GM12878 (cell line): ENCODE data around the gene ZCCHC2.

Experiments
- ATF2 ChIP-seq: IDR thresholded peaks from 2 replicates; pipeline ENCODE4 v1.6.1; 2012; ENCODE audit warnings: low read length, inconsistent platforms
- ATF3 ChIP-seq: IDR thresholded peaks from 2 replicates; pipeline ENCODE4 v1.6.1; 2011; ENCODE audit warnings: low read depth, mild to moderate bottlenecking, low read length, moderate library complexity, borderline replicate concordance; ENCODE audit errors: extremely low read depth
- CBX3 ChIP-seq: fragments of 200-600 bp; sonication (generic); IDR thresholded peaks from 2 replicates; pipeline ENCODE4 v1.6.1; 2016; ENCODE audit warnings: low read depth, borderline replicate concordance
- CTCF ChIP-seq, 3 experiments: IDR thresholded peaks in 2 of 3; conservative IDR thresholded peaks in 1 of 3; 2 replicates each; pipeline ENCODE4 v1.5.1; 2011; ENCODE audit warnings: low read depth in 3 of 3, low read length in 3 of 3, mild to moderate bottlenecking in 3 of 3, control low read depth in 2 of 3, moderate library complexity in 2 of 3, inconsistent platforms in 1 of 3, mixed read lengths in 1 of 3; ENCODE audit not compliant: control insufficient read depth in 2 of 3, insufficient read depth in 1 of 3; ENCODE audit errors: extremely low read depth in 1 of 3
- DPF2 ChIP-seq: fragments of 450-650 bp; IDR thresholded peaks from 2 replicates; pipeline ENCODE4 v1.6.1; 2017; ENCODE audit warnings: mild to moderate bottlenecking
- E4F1 ChIP-seq: fragments of 450-650 bp; IDR thresholded peaks from 2 replicates; pipeline ENCODE4 v1.6.1; 2018; ENCODE audit warnings: borderline replicate concordance, mild to moderate bottlenecking; ENCODE audit not compliant: partially characterized antibody
- HCFC1 ChIP-seq: fragments of 150-350 bp; IDR thresholded peaks from 2 replicates; pipeline ENCODE4 v1.6.1; 2014; ENCODE audit warnings: low read length
- IKZF1 ChIP-seq: fragments of 450-650 bp; conservative IDR thresholded peaks from 2 replicates; pipeline ENCODE4 v1.6.1; 2017; ENCODE audit warnings: antibody characterized with exemption, mild to moderate bottlenecking
- NBN ChIP-seq: fragments of 450-650 bp; IDR thresholded peaks from 2 replicates; pipeline ENCODE4 v1.6.1; 2016
- NKRF ChIP-seq: fragments of 450-650 bp; conservative IDR thresholded peaks from 2 replicates; pipeline ENCODE4 v1.6.1; 2017; ENCODE audit warnings: mild to moderate bottlenecking, moderate library complexity
- PKNOX1 ChIP-seq: fragments of 450-650 bp; IDR thresholded peaks from 2 replicates; pipeline ENCODE4 v1.6.1; 2016; ENCODE audit warnings: mild to moderate bottlenecking
- POLR2A ChIP-seq: IDR thresholded peaks from 2 replicates; pipeline ENCODE4 v1.6.1; 2011; ENCODE audit warnings: low read depth, mild to moderate bottlenecking, low read length
- STAT3 ChIP-seq: IDR thresholded peaks from 2 replicates; pipeline ENCODE4 v1.6.1; 2011; ENCODE audit warnings: low read depth, low read length, improper control_type of control experiment
- TARDBP ChIP-seq: IDR thresholded peaks from 2 replicates; pipeline ENCODE4 v1.6.1; 2016; ENCODE audit warnings: borderline replicate concordance

- TF ChIP-seq POLR2A = no peak
- TF ChIP-seq ATF3 = no peak
- TF ChIP-seq ATF2 = no peak
- no peak for TF ChIP-seq TARDBP
- no peak for TF ChIP-seq E4F1
- TF ChIP-seq STAT3 = no peak
- no peak for TF ChIP-seq CTCF (IDR thresholded peaks at IDR 0.05 in 2 of 3, conservative IDR thresholded peaks at IDR 0.05 in 1 of 3; ENCODE audit: control insufficient read depth in 2 of 3, extremely low read depth in 1 of 3, insufficient read depth in 1 of 3, low read depth in 3 of 3, low read length in 3 of 3)
- TF ChIP-seq CBX3 = no peak
- TF ChIP-seq PKNOX1 = no peak
- no peak for TF ChIP-seq IKZF1
- TF ChIP-seq DPF2 = no peak
- TF ChIP-seq HCFC1 = no peak
- TF ChIP-seq NBN = no peak
- no peak for TF ChIP-seq NKRF
Measured at GRCh38 chr18:62572456-62572855, 49.6 kb downstream of the ZCCHC2 start.
